Fibroblast of skin of right biceps (primary cell): ENCODE data around the gene CLCN4.

Experiments used
- DNase-seq: peaks from one replicate; pipeline ENCODE4 v3.0.0-alpha.2; 2013

CLCN4 gene

DNA sequence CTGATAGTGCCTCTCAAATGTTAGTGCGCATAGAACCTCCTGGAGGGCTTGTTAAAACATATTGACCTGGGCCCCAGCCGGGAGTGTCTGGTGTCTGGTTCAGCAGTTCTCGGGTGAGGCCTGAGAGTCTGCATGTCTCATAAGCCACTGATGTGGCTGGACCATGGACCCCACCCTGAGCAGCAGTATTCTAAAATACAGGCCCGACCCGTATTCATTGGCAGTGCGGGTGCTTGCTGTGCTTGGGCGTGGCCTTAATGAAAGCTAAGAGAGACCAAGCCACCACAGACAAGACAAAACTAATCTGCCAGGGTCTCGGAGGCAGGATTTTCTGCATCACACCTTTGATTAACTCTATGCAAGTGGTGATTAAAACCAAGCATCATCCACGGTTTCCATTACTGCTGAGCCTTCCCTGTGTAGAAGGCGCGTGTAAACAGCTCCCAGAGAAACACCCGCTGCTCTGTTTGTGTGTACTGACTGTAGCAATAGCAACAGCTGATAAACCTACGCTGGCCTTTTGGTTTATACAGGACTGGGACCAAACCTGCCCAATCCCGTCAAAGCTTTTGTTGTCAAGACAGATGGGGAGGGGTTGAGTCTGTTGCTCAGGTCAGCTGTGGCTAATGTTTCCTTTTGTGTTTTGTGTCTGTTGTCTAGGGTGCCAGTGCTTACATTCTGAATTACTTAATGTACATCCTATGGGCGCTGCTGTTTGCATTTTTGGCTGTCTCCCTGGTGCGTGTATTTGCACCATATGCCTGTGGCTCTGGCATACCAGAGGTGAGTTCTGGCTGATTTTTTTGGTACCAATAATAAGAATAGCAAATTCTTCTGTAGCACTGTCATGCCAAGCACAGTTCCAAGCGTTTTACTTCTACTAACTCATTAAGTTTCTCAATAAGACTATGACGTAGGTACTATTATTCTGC, 40.8 kb downstream of the CLCN4 start:
- peak; percentile 20 for DNase-seq

DNA sequence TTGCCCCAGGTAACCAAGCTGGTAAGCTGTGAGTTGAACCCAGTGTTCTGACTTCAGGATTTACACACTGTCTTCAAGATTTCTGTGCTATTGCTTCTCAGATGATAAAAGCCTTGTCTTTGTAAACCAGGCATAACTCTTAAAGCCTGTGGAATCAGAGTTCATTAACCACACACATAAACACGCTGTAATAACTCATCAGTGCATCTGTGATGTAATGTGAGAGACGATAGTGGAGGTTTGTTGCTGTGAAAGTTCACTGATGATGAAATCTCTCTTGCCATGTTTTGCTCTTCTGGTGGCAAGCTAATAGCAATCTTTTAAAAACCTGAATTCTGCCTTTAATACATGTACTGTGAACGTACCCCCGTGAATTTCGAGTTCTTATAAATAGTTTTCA, 41.5 kb downstream of the CLCN4 start:
- DNase-seq, result peak; percentile 39

DNA sequence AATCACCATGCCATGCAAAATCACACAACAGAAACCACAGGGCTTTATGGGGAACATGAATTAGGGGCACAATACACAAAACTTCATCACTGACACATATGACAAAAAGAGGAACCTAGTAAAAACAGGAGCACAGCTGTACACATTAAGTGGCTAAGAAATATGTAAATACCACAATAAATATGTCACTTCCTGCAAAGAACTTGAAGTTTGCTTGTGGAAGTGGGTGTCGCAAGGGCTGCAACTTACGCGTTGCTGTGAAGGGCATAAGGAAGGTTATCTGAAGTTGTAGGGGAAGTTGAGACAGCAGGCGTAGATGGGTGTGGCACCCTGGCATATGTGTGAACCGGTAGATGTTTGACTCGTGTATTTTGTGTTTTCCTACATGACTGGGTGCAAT, 42.4 kb downstream of the CLCN4 start:
- DNase-seq, result peak; percentile 42

- no peak for DNase-seq
These were observed 46.8 kb downstream of the CLCN4 start for GRCh38 chrX:10203617-10204016.

DNA sequence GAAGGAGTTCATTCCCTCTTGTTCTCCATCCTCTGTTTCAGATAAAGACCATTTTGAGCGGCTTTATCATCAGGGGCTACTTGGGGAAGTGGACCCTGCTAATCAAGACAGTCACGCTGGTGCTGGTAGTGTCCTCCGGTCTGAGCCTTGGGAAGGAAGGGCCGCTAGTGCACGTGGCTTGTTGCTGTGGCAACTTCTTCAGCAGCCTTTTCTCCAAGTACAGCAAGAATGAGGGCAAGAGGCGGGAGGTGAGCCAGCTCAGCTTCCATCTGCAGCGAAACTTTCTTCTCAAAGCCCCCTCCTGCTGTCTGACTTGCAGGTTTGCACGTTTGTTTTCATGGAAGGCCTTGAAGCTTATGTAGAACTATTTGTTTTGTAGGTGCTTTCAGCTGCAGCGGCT, 49.5 kb downstream of the CLCN4 start:
- no peak for DNase-seq

- DNase-seq, result no peak
These were observed 51.6 kb downstream of the CLCN4 start for GRCh38 chrX:10208281-10208856.

DNA sequence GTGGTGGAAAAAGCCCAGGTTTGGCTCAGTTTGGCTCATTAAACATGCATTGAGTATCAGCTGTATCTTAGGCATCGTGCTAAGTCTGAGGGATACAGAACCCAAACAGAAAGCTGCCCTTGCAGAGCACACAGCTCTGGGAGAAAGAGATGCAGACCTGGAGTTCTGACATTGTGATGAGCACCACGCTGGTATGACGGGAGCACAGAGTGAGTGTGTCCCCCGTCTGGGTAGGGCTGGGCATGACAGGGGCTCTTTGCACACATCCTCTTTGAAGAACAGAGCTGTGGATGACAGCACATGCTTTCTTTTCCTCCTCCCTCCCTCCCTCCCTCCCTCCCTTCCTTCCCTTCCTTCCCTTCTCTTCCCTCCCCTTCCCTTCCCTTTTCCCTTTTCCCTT, 52.2 kb downstream of the CLCN4 start:
- no peak for DNase-seq

DNA sequence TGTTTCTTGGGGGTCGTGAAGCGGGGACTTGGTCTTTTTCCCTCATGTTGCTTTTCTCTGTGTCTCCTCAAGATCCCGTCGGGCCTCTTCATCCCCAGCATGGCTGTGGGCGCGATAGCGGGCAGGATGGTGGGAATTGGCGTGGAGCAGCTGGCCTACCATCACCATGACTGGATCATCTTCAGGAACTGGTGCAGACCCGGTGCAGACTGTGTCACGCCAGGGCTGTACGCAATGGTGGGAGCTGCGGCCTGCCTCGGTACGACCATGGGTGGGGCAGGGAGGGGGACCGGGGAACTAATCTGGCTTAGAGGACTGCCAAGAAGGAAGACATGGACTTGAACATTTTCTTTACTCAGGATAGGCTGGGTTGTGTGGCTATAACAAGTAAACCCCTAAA, 55.6 kb downstream of the CLCN4 start:
- DNase-seq, result no peak

DNA sequence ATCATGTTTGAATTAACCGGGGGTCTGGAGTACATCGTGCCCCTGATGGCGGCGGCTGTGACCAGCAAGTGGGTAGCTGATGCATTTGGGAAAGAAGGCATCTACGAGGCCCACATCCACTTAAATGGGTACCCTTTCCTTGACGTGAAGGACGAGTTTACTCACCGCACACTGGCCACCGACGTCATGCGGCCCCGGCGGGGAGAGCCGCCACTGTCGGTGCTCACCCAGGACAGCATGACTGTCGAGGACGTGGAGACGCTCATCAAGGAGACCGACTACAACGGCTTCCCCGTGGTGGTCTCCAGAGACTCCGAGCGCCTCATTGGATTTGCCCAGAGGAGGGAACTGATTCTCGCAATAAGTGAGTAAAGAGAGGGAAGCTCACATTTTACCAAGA, 56.9 kb downstream of the CLCN4 start:
- DNase-seq, result no peak

GRCh38 chrX:10216208-10216607, 59.4 kb downstream of the CLCN4 start:
- no peak for DNase-seq

DNA sequence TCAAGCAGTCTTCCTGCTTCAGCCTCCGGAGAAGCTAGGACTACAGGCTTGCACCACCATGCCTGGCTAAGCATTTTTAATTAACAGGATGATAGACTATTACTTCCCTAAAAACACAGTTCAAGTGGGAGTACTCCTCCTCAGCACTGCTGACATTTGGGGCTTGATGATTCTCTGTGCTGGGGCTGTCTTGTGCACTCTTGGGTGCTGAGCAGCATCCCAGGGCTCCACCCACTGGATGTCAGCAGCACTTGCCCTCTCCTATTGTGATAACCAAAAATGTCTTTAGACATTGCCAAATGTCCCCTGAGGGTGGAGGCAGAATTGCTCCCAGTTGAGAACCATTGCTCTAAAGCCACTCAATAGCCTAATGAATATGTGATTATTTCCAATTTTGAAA, 60.4 kb downstream of the CLCN4 start:
- DNase-seq, result no peak

DNA sequence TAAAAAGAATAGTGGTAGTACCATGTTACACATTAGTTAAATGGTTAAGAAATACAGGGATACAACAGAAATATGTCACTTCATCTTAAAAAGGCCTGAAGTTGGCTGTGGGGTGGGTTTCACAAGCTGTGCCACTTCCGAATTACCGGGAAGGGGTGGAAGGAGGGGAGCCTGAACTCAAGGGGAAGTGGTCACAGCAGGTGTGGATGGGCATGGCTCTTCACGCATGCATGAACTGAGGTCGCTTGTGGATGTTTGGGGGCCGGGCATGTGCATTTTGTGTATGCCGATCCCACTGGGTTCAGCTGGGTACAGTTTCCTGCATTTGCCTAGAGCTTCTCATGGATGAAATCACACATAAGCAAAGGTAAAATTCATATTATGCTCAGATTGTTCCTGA, 64.9 kb downstream of the CLCN4 start:
- DNase-seq, result no peak

GRCh38 chrX:10223276-10223675, 66.5 kb downstream of the CLCN4 start:
- no peak for DNase-seq

DNA sequence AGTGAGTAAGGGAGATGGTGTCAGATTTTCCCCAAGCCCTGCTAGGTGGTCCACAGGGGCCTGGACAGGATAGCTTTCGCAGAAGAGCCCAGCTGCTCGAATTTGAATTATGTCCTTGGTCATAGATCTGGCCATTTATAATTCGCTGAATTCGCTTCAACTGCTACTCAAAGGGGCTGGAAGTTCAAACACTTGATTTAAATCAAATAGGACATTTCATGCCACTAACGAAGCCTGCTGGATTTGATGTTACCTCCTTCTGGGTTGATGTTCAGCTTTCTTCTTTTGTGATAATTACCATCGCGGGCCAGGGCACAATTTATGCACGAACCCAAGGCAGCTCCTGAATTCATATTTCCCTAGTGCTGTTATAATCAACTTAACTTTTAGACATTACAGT, 67.0 kb downstream of the CLCN4 start:
- DNase-seq, result no peak

- no peak for DNase-seq
These were observed 73.4 kb downstream of the CLCN4 start for GRCh38 chrX:10230222-10230621.

- no peak for DNase-seq
These were observed 74.7 kb downstream of the CLCN4 start for GRCh38 chrX:10231461-10231860.

DNA sequence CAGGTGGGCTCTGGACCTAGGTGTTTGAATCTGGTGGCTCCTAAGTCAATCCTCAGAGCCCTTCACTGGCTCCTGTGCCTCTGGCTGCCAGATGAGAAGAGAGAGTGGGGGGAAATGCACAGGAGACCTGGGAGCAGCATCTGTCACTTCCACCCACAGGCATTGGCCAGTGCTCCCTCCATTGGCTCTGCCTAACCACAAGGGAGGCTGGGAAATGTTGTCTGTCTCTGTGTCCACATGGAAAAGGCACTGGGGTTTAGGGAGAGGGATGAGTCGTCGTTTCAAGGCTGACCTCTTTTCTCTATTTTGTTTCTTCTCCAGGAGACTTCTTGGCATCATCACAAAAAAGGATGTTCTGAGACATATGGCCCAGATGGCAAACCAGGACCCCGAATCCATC, 76.4 kb downstream of the CLCN4 start:
- peak; percentile 34 for DNase-seq

DNA sequence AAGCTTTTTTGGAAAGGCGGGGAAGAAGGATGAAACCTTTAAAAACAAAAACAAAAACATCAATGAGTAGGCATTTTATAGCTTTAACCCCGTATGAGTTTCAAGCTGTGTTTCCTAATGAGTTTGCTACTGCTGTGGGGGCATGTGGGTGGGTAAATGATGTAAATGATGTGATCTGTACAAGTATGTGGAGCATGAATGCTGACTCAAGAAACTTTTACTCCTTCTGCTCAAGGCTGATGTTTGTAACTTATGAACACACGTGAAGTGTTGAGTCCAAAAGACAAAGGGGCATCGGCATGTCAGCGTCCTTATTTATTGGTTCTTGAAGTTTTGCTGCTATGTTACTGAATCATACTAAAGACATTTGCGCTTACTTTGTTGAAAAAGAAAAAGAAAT, 76.9 kb downstream of the CLCN4 start:
- peak; percentile 20 for DNase-seq

GRCh38 chrX:10235851-10236250, 79.1 kb downstream of the CLCN4 start:
- peak; percentile 84 for DNase-seq

DNA sequence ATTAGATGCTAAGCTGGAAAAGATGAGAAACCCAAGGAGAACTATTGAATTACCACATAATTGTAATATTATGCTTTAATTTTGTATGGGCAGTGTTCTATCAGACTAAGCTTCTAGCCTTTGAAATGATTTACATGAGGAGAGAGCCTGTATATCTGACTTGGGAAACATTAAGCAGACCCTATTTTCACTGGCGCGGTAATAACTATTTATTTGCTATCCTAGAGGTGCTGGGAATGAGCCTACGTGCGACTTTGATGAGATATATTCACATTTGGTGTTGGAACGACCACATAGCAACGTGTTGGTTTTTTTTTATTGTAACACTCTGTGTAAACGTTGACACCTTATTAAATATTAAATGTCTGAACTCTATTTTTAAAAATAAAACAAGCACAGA, 80.5 kb downstream of the CLCN4 start:
- DNase-seq, result no peak

DNA sequence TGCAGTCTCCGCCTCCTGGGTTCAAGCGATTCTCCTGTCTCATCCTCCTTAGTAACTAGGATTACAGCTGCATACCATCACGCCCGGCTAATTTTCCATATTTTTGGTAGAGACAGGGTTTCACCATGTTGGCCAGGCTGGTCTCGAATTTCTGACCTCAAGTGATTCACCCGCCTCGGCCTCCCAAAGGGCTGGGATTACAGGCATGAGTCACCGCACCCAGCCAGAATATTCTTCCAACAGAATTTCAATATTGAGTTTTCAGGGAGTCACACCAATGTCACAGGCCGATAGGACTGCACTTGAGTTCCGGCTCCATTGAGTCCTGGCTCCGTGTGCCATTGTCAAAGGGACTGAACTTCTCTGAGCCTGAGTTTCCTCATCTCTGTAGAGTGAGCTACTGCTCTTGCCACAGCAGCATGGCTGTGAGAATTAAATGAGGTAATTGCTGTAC, 82.9 kb downstream of the CLCN4 start:
- peak; percentile 79 for DNase-seq

GRCh38 chrX:10240918-10241317, 84.1 kb downstream of the CLCN4 start:
- peak; percentile 85 for DNase-seq

GRCh38 chrX:10242026-10242425, 85.3 kb downstream of the CLCN4 start:
- no peak for DNase-seq

DNA sequence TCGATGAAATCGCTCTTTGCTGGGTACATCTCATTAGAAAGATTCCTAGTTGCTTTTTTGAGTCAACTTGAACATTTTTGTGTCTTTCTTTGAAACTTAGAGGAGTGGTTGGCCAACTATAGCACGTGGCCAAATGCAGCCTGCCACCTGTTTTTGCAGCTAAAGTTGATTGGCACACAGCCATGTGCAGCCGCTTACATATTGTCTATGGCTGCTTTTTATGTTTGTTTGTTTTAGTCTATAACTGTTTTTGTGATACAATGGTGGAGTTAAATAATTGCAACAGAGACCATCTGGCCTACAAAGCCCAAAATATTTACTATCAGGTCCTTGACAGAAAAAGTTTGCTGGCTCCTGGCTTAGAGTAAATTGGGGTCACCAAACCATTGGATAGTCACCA, 86.3 kb downstream of the CLCN4 start:
- DNase-seq, result no peak
